SK-MEL-5 (cell line): ENCODE measurements around the gene LSMEM2. TPM values are rescaled to one million over a fixed set of nuclear protein-coding genes. Genes with fewer than 3 reads are reported as not detected.
A peak's percentile ranks its signal among the peaks of the same experiment; 100 is the strongest.
"Not testable (repeated sequence)": the region's sequence is repeated elsewhere in the genome, so short reads cannot be mapped to it uniquely, and the experiment has no call there.

Experiments used
- DNase-seq: peaks from one replicate; pipeline ENCODE4 v3.0.0-alpha.2; 2016; ENCODE audit warnings: low read depth, low spot score
- in situ Hi-C: cut with HindIII; loops from 2 replicates; pipeline ENCODE4 v1.10.0; 2016; ENCODE audit warnings: low sequenced_read_pairs, high pct_unique_total_duplicates, low pct_unique_long_range_greater_than_20kb
- total RNA-seq: library from RNA; depleted of rRNA; stranded (reverse); fragments of >200 nt; shearing (Covaris generic); gene quantifications from 2 replicates; pipeline ENCODE4 v1.2.3, GENCODE V29; 2014

The LSMEM2 gene
- total RNA-seq, 1 experiment from 2014 or later, result not detected

- in situ Hi-C loops, result no loop called here
- no peak for DNase-seq
Measured at GRCh38 chr3:50242851-50243542, 35.9 kb upstream of the LSMEM2 start.

DNA sequence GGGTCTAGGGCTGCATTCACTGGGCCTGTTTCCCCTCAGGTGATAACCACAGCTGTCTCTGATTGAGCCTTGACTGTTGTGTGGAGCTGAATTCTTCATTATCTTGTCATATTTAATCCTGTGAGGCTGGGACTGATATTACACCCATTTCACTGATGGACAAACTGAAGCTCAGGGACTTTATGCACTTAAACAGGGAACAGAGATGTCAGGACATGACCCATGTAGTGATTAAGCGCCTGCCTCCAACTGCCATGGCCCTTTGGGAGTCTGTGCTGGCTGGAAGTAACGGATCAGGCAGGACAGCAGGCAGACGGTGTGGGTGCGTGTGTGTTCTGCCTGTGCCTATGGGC is 35.4 kb upstream of the LSMEM2 start:
- no peak for DNase-seq
- in situ Hi-C loops, result no loop called here

DNA sequence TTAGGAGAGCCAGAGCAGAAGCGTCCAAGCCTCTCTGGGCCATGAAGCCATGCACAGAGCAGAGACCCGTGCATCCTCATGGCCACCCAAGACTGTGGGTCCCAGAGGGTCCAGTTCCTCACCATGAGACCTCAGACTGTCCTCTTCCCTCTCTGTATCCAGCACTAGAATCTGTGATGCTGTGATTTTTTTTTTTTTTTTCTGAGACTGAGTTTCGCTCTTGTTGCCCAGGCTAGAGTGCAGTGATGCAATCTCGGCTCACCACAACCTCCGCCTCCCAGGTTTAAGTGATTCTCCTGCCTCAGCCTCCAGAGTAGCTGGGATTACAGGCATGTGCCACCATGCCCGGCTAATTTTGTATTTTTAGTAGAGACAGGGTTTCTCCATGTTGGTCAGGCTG is 34.1 kb upstream of the LSMEM2 start:
- DNase-seq, in situ Hi-C loops: not testable (repeated sequence)

DNA sequence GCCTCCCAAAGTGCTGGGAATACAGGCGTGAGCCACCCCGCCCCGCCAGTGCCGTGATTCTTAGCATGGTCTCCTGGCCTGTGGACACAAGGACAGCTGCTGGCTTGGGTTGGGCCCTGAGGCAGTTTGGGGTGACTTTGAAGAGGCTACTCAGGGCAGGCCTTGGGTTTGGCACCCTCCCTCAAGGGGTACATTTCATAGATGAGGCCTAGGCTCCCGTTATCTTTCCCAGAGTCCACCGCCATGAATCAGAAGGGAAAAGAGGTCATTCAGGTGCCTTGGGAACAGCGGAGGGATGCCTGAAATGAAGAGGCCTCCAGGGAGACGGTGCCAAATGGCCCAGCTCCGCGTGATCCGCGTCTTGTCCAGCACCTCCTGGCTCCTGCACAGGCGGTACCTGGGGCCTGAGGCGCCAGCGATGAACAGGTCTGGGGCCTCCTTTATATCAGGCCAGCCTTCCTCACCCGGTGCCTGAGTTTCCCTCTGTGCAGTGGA is 33.6 kb upstream of the LSMEM2 start:
- in situ Hi-C loops, result no loop called here
- DNase-seq, result no peak

DNA sequence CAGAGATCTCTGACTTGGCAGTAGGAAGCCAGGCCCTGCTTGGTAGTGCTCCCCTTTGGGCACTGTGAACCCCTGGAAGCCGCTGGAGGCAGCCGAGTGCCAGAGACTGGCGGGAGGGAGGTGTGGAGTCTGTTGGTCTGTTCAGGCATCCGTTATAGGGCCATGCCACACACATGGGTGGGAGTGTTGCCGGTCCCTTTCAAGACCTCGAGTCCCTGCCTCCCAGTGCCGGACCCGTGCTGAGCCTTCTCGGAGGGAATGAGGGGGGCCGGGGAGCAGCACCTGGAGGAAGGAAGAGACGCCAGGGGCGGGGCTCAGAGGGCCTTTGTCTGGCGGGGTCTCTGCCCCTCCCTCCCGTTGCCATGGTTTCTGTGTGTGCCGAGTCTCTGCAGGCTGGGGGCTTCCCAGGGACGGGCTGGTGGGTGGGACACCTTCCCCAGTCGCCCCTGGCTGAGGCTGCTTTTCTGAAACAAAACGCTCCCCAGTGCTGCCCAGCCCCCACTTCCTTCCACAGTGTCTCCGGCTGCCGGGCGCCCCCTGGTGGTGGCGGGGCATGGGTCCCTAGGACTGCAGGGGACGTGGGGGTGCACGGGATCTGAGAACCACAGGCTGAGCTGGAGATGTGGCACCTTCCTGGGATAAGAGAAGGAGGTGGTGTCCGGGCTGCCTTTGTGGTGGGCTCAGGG is 32.9 kb upstream of the LSMEM2 start:
- peak; percentile 79 for DNase-seq
- in situ Hi-C loops, result no loop called here

- in situ Hi-C loops, result no loop called here
- DNase-seq, result peak; percentile 60
Measured at GRCh38 chr3:50246517-50246954, 32.4 kb upstream of the LSMEM2 start.

- no peak for DNase-seq
- in situ Hi-C loops, result no loop called here
Measured at GRCh38 chr3:50248387-50248786, 30.5 kb upstream of the LSMEM2 start.

- no peak for DNase-seq
- in situ Hi-C loops, result no loop called here
Measured at GRCh38 chr3:50249457-50249856, 29.4 kb upstream of the LSMEM2 start.

DNA sequence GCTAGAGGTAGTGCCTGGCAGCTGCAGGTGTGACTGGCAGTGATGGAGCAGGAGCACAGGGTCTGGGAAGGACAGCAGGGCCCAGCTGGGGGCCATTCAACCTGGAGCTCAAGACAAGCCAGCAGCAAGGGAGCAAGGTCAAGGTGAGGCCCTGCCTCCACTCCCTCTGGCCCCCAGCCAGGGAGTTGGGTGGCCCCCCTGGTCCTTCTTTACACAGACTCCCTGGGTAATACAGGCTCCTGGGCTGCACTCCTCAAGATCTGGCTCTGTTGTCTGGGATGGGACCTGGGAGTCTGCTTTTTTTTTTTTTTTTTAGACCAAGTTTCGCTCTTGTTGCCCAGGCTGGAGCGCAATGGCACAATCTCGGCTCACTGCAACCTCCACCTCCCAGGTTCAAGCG is 28.4 kb upstream of the LSMEM2 start:
- in situ Hi-C loops, result no loop called here
- no peak for DNase-seq

- in situ Hi-C loops, result no loop called here
- DNase-seq, result no peak
Measured at GRCh38 chr3:50251220-50251619, 27.7 kb upstream of the LSMEM2 start.

DNA sequence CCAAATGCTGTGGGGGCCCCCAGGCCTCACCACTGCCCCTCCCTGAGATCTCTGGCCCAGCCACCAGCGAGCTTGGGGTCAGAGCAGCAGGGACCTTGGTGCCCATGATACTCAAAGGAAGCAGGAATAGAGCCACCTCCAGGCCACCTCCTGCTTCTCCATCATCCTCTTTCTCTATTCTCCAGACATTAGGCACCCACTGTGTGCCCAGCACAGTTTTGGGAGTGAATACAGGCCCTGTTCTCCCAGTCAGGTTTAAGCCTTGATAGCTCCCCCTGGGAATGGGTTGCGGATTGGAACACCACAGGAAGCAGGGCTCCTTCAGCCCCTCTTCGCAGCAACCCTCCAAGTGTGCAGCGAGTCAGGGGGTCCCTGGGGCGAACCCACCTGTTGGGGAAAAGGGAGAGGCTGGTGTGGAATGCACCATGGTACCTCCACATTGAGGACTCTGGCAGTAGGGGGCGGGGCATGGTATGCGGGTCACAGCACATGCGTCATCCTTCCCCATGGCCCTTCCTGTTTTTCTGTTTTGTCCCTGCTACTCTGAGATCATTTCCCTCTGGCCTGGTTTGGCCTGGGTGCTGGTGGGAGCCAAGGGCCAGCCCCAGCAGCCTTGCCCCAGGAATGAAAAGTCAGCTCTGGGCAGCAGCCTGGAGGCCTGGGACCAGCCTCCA is 24.2 kb upstream of the LSMEM2 start:
- no peak for DNase-seq
- in situ Hi-C loops, result no loop called here

- no peak for DNase-seq
- in situ Hi-C loops, result no loop called here
Measured at GRCh38 chr3:50255251-50255615, 23.7 kb upstream of the LSMEM2 start.

DNA sequence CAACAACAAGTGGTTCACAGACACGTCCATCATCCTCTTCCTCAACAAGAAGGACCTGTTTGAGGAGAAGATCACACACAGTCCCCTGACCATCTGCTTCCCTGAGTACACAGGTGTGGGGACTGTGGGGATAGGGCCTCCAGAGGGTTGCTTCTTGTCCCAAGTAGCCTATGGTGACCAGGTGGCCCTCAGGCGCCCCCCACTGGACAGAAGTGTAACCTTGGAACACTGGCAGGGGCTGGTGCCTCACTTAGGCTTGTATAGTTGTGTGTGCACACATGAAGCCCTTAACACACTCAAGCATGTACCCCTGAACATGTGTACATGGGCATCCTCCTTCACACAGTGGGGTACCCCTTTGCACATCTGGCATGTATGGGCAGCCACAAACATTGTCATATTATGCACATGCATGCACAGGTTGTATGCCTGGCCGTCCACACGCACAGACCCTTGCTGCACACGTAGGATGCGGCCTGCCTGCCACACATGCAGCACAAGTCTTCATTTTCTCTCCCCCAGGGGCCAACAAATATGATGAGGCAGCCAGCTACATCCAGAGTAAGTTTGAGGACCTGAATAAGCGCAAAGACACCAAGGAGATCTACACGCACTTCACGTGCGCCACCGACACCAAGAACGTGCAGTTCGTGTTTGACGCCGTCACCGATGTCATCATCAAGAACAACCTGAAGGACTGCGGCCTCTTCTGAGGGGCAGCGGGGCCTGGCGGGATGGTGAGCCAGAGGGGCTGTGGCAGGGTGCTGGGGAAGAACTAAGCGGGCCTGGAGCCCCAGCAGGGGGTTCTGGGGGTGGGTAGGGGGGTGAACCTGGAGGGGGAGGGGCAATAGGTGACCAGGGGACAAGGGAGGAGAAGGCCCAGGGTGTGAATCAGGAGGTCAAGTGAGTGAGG is 21.7 kb upstream of the LSMEM2 start:
- DNase-seq, result peak; percentile 59
- in situ Hi-C loops, result no loop called here

DNA sequence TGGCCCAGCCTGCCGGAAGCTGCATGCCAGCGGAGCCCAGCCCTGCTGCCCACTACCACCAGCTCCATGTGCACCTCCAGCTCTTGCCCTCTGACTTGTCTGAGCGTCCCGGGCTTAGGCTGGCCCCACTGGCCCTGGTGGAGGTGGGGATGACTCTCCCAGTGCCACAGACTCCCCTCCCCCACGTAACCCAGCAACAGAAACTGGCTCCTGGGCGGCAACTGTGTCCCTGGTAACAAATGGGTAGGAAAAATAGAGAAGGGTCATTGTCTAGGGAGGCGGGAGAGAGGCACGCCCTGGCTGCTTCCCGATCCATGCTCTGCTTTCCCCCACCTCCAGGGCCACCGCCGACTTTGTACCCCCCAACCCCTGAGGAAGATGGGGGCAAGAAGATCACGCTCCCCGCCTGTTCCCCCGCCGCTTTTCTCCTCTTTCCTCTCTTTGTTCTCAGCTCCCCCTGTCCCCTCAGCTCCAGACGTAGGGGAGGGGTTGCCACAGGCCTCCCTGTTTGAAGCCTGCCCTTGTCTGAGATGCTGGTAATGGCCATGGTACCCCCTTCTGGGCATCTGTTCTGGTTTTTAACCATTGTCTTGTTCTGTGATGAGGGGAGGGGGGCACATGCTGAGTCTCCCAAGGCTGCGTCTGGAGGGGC is 20.7 kb upstream of the LSMEM2 start:
- in situ Hi-C loops, result no loop called here
- DNase-seq, result no peak

DNA sequence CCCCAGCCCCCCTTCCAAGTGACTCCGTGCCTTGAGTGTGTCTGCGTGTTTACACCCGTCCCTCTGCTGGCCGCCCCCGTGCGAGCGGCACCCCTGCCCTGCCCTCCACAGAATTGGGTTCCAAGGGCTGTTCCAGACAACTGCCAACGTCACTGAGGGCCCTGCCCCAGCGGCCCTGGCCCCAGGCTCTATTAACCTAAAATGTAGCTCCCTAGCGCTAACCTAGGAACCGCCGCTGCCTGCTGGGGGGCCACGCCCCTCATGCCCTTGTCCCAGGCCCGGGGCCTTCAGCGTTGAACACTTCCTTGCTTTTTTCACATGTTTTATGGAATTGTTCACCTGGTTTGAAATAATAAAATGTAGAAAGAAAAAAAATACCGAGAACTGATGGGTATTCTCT is 19.9 kb upstream of the LSMEM2 start:
- in situ Hi-C loops, result no loop called here

DNA sequence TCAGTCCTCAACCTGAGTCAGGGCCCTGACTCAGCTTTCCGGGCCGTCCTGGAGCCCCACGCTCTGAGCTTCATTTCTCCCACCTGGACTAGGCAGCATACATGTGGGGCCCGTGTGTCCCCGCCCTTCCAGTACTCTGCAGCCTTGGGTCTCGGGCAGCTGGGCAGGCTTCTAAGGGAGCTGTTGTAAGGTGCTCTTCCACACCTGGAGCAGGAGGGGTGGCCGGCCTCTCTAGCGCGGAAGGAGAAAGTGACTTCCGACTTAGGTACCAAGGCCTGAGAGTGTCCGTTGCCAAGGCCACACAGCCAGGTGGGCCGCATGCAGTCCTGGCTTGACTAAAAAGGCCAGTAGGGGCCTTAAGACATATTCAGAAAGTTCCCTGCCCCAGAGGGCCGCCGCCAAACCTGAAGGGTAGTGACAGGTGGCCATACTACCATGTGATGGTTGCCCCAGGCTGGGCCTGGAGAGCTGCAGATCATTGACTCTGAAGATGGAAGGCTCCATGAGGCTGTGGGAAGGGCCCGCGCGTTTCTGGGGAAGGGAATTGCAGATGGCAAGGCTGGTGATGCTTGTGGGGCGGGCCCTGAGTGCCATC is 19.4 kb upstream of the LSMEM2 start:
- DNase-seq, result no peak
- in situ Hi-C loops, result no loop called here

More for the DNA sequence above, 19.9 kb upstream of the LSMEM2 start:
- DNase-seq, result no peak
